ENCODE results near the gene FSTL4.

Gene FSTL4

GRCh38 chr5:133612249-133612860 lies at the start of gene FSTL4:
TSS of gene FSTL4 (minus strand) at chr5:133612541.
- peak; percentile 36 for DNase-seq

GRCh38 chr5:133661389-133661788 lies 49.0 kb upstream of the FSTL4 start:
- DNase-seq, result no peak

- DNase-seq, result no peak
Measured at GRCh38 chr5:133658327-133658726, 46.0 kb upstream of the FSTL4 start.

GRCh38 chr5:133657036-133657435 lies 44.7 kb upstream of the FSTL4 start:
- no peak for DNase-seq

GRCh38 chr5:133655966-133656365 lies 43.6 kb upstream of the FSTL4 start:
- DNase-seq, result no peak

- DNase-seq, result no peak
Measured at GRCh38 chr5:133653760-133654049, 41.4 kb upstream of the FSTL4 start.

- DNase-seq, result no peak
Measured at GRCh38 chr5:133652951-133653759, 40.8 kb upstream of the FSTL4 start.

- no peak for DNase-seq
Measured at GRCh38 chr5:133644000-133644865, 31.9 kb upstream of the FSTL4 start.

GRCh38 chr5:133643365-133643764 lies 31.0 kb upstream of the FSTL4 start:
- DNase-seq, result no peak

- no peak for DNase-seq
Measured at GRCh38 chr5:133642153-133642722, 29.9 kb upstream of the FSTL4 start.

- no peak for DNase-seq
Measured at GRCh38 chr5:133641683-133642082, 29.3 kb upstream of the FSTL4 start.

- DNase-seq, result no peak
Measured at GRCh38 chr5:133639850-133640528, 27.6 kb upstream of the FSTL4 start.

- no peak for DNase-seq
Measured at GRCh38 chr5:133638436-133638835, 26.1 kb upstream of the FSTL4 start.

- no peak for DNase-seq
Measured at GRCh38 chr5:133637206-133637605, 24.9 kb upstream of the FSTL4 start.

GRCh38 chr5:133635051-133635450 lies 22.7 kb upstream of the FSTL4 start:
- no peak for DNase-seq

GRCh38 chr5:133627180-133627579 lies 14.8 kb upstream of the FSTL4 start:
- DNase-seq, result no peak

- no peak for DNase-seq
Measured at GRCh38 chr5:133624316-133624715, 12.0 kb upstream of the FSTL4 start.

- peak; percentile 20 for DNase-seq
Measured at GRCh38 chr5:133618141-133618540, 5.8 kb upstream of the FSTL4 start.

GRCh38 chr5:133613743-133614142 lies 1.4 kb upstream of the FSTL4 start:
- DNase-seq, result no peak

GRCh38 chr5:133613184-133613583 lies 843 bp upstream of the FSTL4 start:
- no peak for DNase-seq

GRCh38 chr5:133611357-133612248 lies 738 bp downstream of the FSTL4 start:
- no peak for DNase-seq

Data from CD4-positive, alpha-beta T cell treated with Interleukin-12 subunit alpha and Interleukin-12 subunit beta, for 1 hour (primary cell).